Natural killer cell (primary cell): ENCODE data around the gene SLC19A2. TPM values are rescaled to one million over a fixed set of nuclear protein-coding genes. Genes with fewer than 3 reads are reported as not detected.

Experiments used
- ATAC-seq, 3 donors: fragments of 150-1000 bp in 2 of 3; fragments of 200-7000 bp in 1 of 3; cut with Tn5 transposase; 1 replicate in 1 of 3; 2 replicates in 2 of 3; pipeline ENCODE4 v1.10.0; 2021; ENCODE audit warnings: mild to moderate bottlenecking in 2 of 3, moderate library complexity in 2 of 3
- DNase-seq, 2 donors: peaks; one replicate each; pipeline versions ENCODE4 v3.0.0 to v3.0.0-alpha.2; 2013 to 2021; ENCODE audit warnings: mixed read lengths in 1 of 2
- H3K27ac ChIP-seq: one replicate; pipeline ENCODE4 v1.5.1; 2013; ENCODE audit warnings: mild to moderate bottlenecking, low read length
- H3K27me3 ChIP-seq: one replicate; pipeline ENCODE4 v1.6.1; 2013; ENCODE audit warnings: low read length; ENCODE audit not compliant: control insufficient read depth, insufficient read depth
- H3K36me3 ChIP-seq: one replicate; pipeline ENCODE4 v1.6.1; 2013; ENCODE audit warnings: low read length; ENCODE audit not compliant: control insufficient read depth, insufficient read depth
- H3K4me1 ChIP-seq: one replicate; pipeline ENCODE4 v1.6.1; 2013; ENCODE audit warnings: low read length; ENCODE audit not compliant: control insufficient read depth, insufficient read depth
- H3K4me3 ChIP-seq: one replicate; pipeline ENCODE4 v1.5.1; 2013; ENCODE audit warnings: low read length
- H3K9me3 ChIP-seq: one replicate; pipeline ENCODE4 v1.6.1; 2013; ENCODE audit warnings: low read length; ENCODE audit not compliant: control insufficient read depth, insufficient read depth
- H3K27ac Mint-ChIP-seq, 2 donors: one replicate each; pipeline ENCODE4 v1.8.0; 2022; ENCODE audit warnings: mild to moderate bottlenecking in 2 of 2, mixed read lengths in 2 of 2, moderate library complexity in 1 of 2
- H3K27me3 Mint-ChIP-seq, 2 donors: one replicate each; pipeline ENCODE4 v1.8.0; 2022; ENCODE audit warnings: low read depth in 2 of 2, mixed read lengths in 2 of 2
- H3K36me3 Mint-ChIP-seq: one replicate; pipeline ENCODE4 v1.8.0; 2022; ENCODE audit warnings: mixed read lengths
- H3K4me1 Mint-ChIP-seq, 2 donors: one replicate each; pipeline ENCODE4 v1.8.0; 2022; ENCODE audit warnings: mixed read lengths in 2 of 2
- H3K4me3 Mint-ChIP-seq: one replicate; pipeline ENCODE4 v1.8.0; 2022; ENCODE audit warnings: mild to moderate bottlenecking, moderate library complexity, mixed read lengths
- H3K9me3 Mint-ChIP-seq, 2 donors: one replicate each; pipeline ENCODE4 v1.8.0; 2022; ENCODE audit warnings: mixed read lengths in 2 of 2
- CTCF ChIP-seq: fragments of 200-600 bp; IDR thresholded peaks from one replicate; pipeline ENCODE4 v1.8.0; 2022; ENCODE audit warnings: antibody characterized with exemption
- WGBS: methylation state at CpG from one replicate; pipeline ENCODE4 v1.1.7; 2013; ENCODE audit warnings: missing lambda C conversion rate; ENCODE audit not compliant: insufficient coverage; 5-methylcytosine and 5-hydroxymethylcytosine counted together
- intact Hi-C: fragments of 100-400 bp; cut with micrococcal nuclease; formaldehyde crosslinking; loops from one replicate; pipeline ENCODE4 v1.14.2; 2022
- total RNA-seq, 4 donors: library from RNA; stranded (reverse); fragments of 120-200 nt in 1 of 4; gene quantifications; one replicate each; pipeline versions ENCODE4 v1.2.3 to v1.2.4, GENCODE V29; 2013 to 2022

SLC19A2 gene
- total RNA-seq, 3 donors from 2014 or later (not counting 1 experiment from before 2014, with no cell fraction given) = 5.0 to 6.3 (median 5.3) TPM

- no peak for TF ChIP-seq CTCF
- DNase-seq (no peak), ATAC-seq (no peak)
- H3K9me3 Mint-ChIP-seq = no peaks in the 10 kb centered on the region
- H3K4me1 Mint-ChIP-seq = peaks cover 6% of the 10 kb centered on the region in 2 donors
- H3K27ac Mint-ChIP-seq = no peak overlapping the region
- H3K36me3 Mint-ChIP-seq = no peaks in the 10 kb centered on the region
- H3K9me3 ChIP-seq = no peaks in the 10 kb centered on the region
- no peak overlapping the region for H3K4me3 ChIP-seq
- H3K36me3 ChIP-seq = no peaks in the 10 kb centered on the region
- no peak overlapping the region for H3K27ac ChIP-seq
- no peaks in the 10 kb centered on the region for H3K4me1 ChIP-seq
- WGBS = 88% methylated on average over 3 of the region's 3 CpGs
- no peaks in the 10 kb centered on the region for H3K27me3 ChIP-seq
- peaks cover 4 to 11% of the 10 kb centered on the region in 2 donors for H3K27me3 Mint-ChIP-seq
- intact Hi-C loops = no loop called here
- H3K4me3 Mint-ChIP-seq = no peak overlapping the region
Measured at GRCh38 chr1:169527001-169527400, 41.3 kb upstream of the SLC19A2 start.

- no peak for ATAC-seq
- 100% methylated on average over 1 of the region's 1 CpG for WGBS
- intact Hi-C loops = no loop called here
- H3K27ac Mint-ChIP-seq = no peak overlapping the region
- Histone ChIP-seq H3K4me3 (no peak overlapping the region), H3K4me1 (no peaks in the 10 kb centered on the region), H3K36me3 (no peaks in the 10 kb centered on the region), H3K27me3 (no peaks in the 10 kb centered on the region), H3K9me3 (no peaks in the 10 kb centered on the region), H3K27ac (no peak overlapping the region)
- no peak overlapping the region for H3K4me3 Mint-ChIP-seq
- no peak for DNase-seq
- peaks cover 2 to 4% of the 10 kb centered on the region in 2 donors for H3K27me3 Mint-ChIP-seq
- TF ChIP-seq CTCF = no peak
- H3K4me1 Mint-ChIP-seq = peaks cover 6% of the 10 kb centered on the region in 2 donors
- H3K9me3 Mint-ChIP-seq = no peaks in the 10 kb centered on the region
- no peaks in the 10 kb centered on the region for H3K36me3 Mint-ChIP-seq
Measured at GRCh38 chr1:169526120-169526832, 40.5 kb upstream of the SLC19A2 start.

- no peaks in the 10 kb centered on the region for H3K36me3 Mint-ChIP-seq
- intact Hi-C loops = no loop called here
Measured at GRCh38 chr1:169525391-169525790, 39.6 kb upstream of the SLC19A2 start.

More at GRCh38 chr1:169525391-169525790, 39.6 kb upstream of the SLC19A2 start:
- Histone ChIP-seq H3K36me3 (no peaks in the 10 kb centered on the region), H3K27ac (no peak overlapping the region), H3K4me3 (no peak overlapping the region), H3K27me3 (no peaks in the 10 kb centered on the region), H3K9me3 (no peaks in the 10 kb centered on the region), H3K4me1 (no peaks in the 10 kb centered on the region)
- DNase-seq = no peak
- H3K4me1 Mint-ChIP-seq = peaks cover 6% of the 10 kb centered on the region in 2 donors
- no peak for ATAC-seq
- 100% methylated on average over 1 of the region's 1 CpG for WGBS
- no peak overlapping the region for H3K27ac Mint-ChIP-seq
- no peak for TF ChIP-seq CTCF
- H3K9me3 Mint-ChIP-seq = no peaks in the 10 kb centered on the region
- H3K27me3 Mint-ChIP-seq = no peaks in the 10 kb centered on the region
- no peak overlapping the region for H3K4me3 Mint-ChIP-seq
